Epithelial cell of esophagus (primary cell): ENCODE measurements around the gene IFI27L2.

ENCODE experiments used
- DNase-seq: peaks from one replicate; pipeline ENCODE4 v3.0.0; 2010; ENCODE audit warnings: low read depth
- H3K4me3 ChIP-seq: 2 replicates; pipeline ENCODE4 v1.5.1; 2011; ENCODE audit warnings: mild to moderate bottlenecking, low read length, control low read depth
- CTCF ChIP-seq: IDR thresholded peaks from 2 replicates; pipeline ENCODE4 v1.5.1; 2011; ENCODE audit warnings: low read depth, mild to moderate bottlenecking, low read length, control low read depth, inconsistent platforms; ENCODE audit not compliant: insufficient read depth; ENCODE audit errors: missing control alignments

Gene IFI27L2

GRCh38 chr14:94120667-94121340, 8.6 kb downstream of the IFI27L2 start:
- DNase-seq: peak; percentile 53
- TF ChIP-seq CTCF: no peak
- H3K4me3 ChIP-seq: no peak overlapping the region

GRCh38 chr14:94119071-94119470, 10.3 kb downstream of the IFI27L2 start:
- no peak overlapping the region for H3K4me3 ChIP-seq
- no peak for DNase-seq
- no peak for TF ChIP-seq CTCF

GRCh38 chr14:94117856-94118255, 11.5 kb downstream of the IFI27L2 start:
- no peak overlapping the region for H3K4me3 ChIP-seq
- DNase-seq: no peak
- TF ChIP-seq CTCF: no peak

GRCh38 chr14:94116701-94117100, 12.7 kb downstream of the IFI27L2 start:
- no peak for TF ChIP-seq CTCF

GRCh38 chr14:94115631-94116030, 13.8 kb downstream of the IFI27L2 start:
- no peak overlapping the region for H3K4me3 ChIP-seq
- no peak for TF ChIP-seq CTCF
- DNase-seq: no peak

More at GRCh38 chr14:94116701-94117100, 12.7 kb downstream of the IFI27L2 start:
- no peak for DNase-seq
- no peak overlapping the region for H3K4me3 ChIP-seq

- no peak overlapping the region for H3K4me3 ChIP-seq
- no peak for TF ChIP-seq CTCF
- no peak for DNase-seq
These were observed 14.3 kb downstream of the IFI27L2 start for GRCh38 chr14:94115058-94115591.

GRCh38 chr14:94114589-94115057, 14.8 kb downstream of the IFI27L2 start:
- H3K4me3 ChIP-seq: no peak overlapping the region
- no peak for TF ChIP-seq CTCF
- no peak for DNase-seq
